Vagina (tissue), 2 donors: ENCODE measurements around the gene SLC28A2.

Source experiments
- CTCF ChIP-seq, 3 experiments: fragments of 450-650 bp in 2 of 3; fragments of 200-600 bp in 1 of 3; sonication (generic) in 1 of 3; IDR thresholded peaks; one replicate each; pipeline ENCODE4 v1.5.1; 2017 to 2019; ENCODE audit warnings: antibody characterized with exemption in 3 of 3, mild to moderate bottlenecking in 2 of 3, moderate library complexity in 2 of 3
- POLR2AphosphoS5 ChIP-seq, 2 donors: sonication (generic); formaldehyde crosslinking; IDR thresholded peaks; one replicate each; pipeline ENCODE4 v1.9.0; 2017; ENCODE audit warnings: antibody characterized with exemption in 2 of 2, mild to moderate bottlenecking in 2 of 2, low read depth in 1 of 2; ENCODE audit not compliant: insufficient read depth in 1 of 2

GRCh38 chr15:45221053-45221599 is 30.9 kb upstream of the SLC28A2 start:
- TF ChIP-seq POLR2AphosphoS5 (IDR thresholded peaks at IDR 0.05; ENCODE audit: insufficient read depth in 1 of 2, low read depth in 1 of 2) (no peak), CTCF (IDR thresholded peaks at IDR 0.05) (no peak)
